ENCODE data around the gene UBE2I. TPM values are rescaled to one million over a fixed set of nuclear protein-coding genes. Genes with fewer than 3 reads are reported as not detected.

The UBE2I gene
- total RNA-seq, 1 donor from 2014 or later, result 256 TPM

DNA sequence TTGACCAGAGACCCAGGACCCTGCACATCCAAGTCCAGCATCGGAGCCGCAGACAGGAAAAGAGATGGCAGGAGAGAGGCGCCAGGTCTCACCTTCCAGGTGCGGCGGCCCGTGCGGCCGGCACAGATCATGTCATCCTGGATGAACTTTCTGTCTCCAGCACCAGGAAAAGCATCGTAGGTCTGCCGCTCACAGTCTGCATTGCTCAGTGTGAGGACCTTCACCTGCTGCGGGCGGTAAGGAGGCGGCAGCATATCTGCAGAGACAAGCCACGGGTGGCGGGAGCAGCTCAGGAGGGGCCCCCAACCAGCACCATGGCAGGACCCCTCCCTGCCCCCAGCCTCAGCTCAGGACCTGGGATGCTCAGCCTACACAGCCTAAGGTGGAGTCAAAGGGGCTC lies 35.6 kb upstream of the UBE2I start:
- peaks cover 7% of the 10 kb centered on the region for H3K27me3 Mint-ChIP-seq (ENCODE audit: unreplicated experiment)
- H3K4me3 Mint-ChIP-seq (ENCODE audit: unreplicated experiment), result no peak overlapping the region
- TF ChIP-seq, protein P1, sequence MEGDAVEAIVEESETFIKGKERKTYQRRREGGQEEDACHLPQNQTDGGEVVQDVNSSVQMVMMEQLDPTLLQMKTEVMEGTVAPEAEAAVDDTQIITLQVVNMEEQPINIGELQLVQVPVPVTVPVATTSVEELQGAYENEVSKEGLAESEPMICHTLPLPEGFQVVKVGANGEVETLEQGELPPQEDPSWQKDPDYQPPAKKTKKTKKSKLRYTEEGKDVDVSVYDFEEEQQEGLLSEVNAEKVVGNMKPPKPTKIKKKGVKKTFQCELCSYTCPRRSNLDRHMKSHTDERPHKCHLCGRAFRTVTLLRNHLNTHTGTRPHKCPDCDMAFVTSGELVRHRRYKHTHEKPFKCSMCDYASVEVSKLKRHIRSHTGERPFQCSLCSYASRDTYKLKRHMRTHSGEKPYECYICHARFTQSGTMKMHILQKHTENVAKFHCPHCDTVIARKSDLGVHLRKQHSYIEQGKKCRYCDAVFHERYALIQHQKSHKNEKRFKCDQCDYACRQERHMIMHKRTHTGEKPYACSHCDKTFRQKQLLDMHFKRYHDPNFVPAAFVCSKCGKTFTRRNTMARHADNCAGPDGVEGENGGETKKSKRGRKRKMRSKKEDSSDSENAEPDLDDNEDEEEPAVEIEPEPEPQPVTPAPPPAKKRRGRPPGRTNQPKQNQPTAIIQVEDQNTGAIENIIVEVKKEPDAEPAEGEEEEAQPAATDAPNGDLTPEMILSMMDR (IDR thresholded peaks at IDR 0.05; ENCODE audit: partially characterized antibody, unreplicated experiment), result no peak
- H3K36me3 Mint-ChIP-seq (ENCODE audit: unreplicated experiment), result no peaks in the 10 kb centered on the region
- DNase-seq, result no peak
- peaks cover 12% of the 10 kb centered on the region for H3K9me3 Mint-ChIP-seq (ENCODE audit: unreplicated experiment)
- H3K27ac Mint-ChIP-seq (ENCODE audit: unreplicated experiment), result no peak overlapping the region
- H3K4me1 Mint-ChIP-seq (ENCODE audit: low read depth, unreplicated experiment), result peaks cover 5% of the 10 kb centered on the region

DNA sequence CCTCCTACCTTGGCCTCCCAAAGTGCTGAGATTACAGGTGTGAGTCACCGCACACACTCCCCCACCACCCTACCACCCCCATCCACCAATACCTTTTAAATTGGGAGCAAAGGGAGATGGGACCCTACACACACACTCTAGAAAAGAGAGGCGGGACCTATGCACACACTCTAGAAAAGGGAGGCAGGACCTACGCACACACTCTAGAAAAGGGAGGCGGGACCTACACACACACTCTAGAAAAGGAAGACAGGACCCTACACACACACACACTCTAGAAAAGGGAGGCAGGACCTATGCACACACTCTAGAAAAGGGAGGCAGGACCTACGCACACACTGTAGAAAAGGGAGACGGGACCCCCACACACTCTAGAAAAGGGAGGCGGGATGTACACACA lies 34.7 kb upstream of the UBE2I start:
- H3K4me1 Mint-ChIP-seq (ENCODE audit: low read depth, unreplicated experiment), result peaks cover 5% of the 10 kb centered on the region
- H3K9me3 Mint-ChIP-seq (ENCODE audit: unreplicated experiment), result peaks cover 10% of the 10 kb centered on the region
- H3K4me3 Mint-ChIP-seq (ENCODE audit: unreplicated experiment), result no peak overlapping the region
- DNase-seq, result no peak
- TF ChIP-seq, protein P1 (IDR thresholded peaks at IDR 0.05; ENCODE audit: partially characterized antibody, unreplicated experiment), result no peak
- H3K27me3 Mint-ChIP-seq (ENCODE audit: unreplicated experiment), result peaks cover 7% of the 10 kb centered on the region
- no peaks in the 10 kb centered on the region for H3K36me3 Mint-ChIP-seq (ENCODE audit: unreplicated experiment)
- H3K27ac Mint-ChIP-seq (ENCODE audit: unreplicated experiment), result no peak overlapping the region

DNA sequence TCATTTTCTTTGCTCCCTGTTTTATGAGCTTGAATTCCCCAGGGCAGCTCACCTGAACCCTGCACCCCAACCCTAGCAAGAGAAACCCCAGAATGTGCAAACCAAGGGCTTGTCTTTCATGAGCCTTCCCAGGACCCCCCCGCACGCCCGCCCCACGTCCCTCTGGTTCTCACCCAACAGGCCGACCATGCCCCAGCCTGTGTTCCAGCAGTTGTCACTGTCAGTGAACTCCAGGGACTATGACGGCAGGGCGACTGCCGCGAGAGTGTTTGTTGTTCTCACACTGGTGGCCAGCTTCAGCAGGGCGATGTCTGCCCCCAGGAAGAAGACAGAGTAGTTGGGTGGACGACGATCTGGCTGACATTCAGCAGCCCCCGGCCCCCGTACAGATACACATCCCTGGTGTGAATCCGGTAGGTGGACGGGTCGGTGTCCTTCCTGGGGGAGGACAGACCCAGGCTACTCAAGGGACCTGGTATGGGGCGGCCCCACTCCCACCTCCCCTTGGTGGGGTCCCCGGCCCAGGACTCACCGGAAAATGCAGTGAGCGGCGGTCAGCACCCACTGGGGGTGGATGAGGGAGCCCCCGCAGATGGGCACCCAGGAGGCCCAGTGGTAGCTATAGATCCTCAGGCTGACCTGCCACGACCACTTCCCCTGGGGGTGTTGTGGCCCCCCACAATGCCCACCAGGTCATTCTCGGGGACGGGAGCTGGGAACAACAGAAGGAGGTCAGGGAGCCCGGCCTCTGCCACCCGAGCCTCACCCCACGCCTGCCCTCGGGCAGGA lies 33.5 kb upstream of the UBE2I start:
- TF ChIP-seq, protein P1 (IDR thresholded peaks at IDR 0.05; ENCODE audit: partially characterized antibody, unreplicated experiment), result no peak
- Mint-ChIP-seq H3K9me3 (ENCODE audit: unreplicated experiment) (peaks cover 10% of the 10 kb centered on the region), H3K27ac (ENCODE audit: unreplicated experiment) (no peak overlapping the region), H3K36me3 (ENCODE audit: unreplicated experiment) (no peaks in the 10 kb centered on the region), H3K27me3 (ENCODE audit: unreplicated experiment) (peaks cover 5% of the 10 kb centered on the region), H3K4me1 (ENCODE audit: low read depth, unreplicated experiment) (peaks cover 5% of the 10 kb centered on the region), H3K4me3 (ENCODE audit: unreplicated experiment) (no peak overlapping the region)
- no peak for DNase-seq

DNA sequence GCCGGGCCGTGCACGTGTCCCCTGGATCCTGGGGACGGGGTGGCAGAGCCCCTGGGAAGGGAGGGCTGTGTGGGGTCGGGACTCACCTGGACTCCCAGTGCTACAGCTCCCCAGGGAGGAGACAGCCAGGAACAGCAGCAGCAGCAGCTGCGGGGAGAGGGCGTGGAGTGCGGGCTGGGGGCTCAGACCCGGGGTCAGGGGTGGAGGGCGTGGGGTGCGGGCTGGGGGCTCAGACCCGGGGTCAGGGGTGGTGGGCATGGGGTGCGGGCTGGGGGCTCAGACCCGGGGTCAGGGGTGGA lies 32.9 kb upstream of the UBE2I start:
- Mint-ChIP-seq H3K36me3 (ENCODE audit: unreplicated experiment) (no peaks in the 10 kb centered on the region), H3K4me1 (ENCODE audit: low read depth, unreplicated experiment) (peaks cover 5% of the 10 kb centered on the region), H3K4me3 (ENCODE audit: unreplicated experiment) (no peak overlapping the region), H3K27me3 (ENCODE audit: unreplicated experiment) (peaks cover 5% of the 10 kb centered on the region), H3K9me3 (ENCODE audit: unreplicated experiment) (peaks cover 10% of the 10 kb centered on the region), H3K27ac (ENCODE audit: unreplicated experiment) (no peak overlapping the region)
- TF ChIP-seq, protein P1 (IDR thresholded peaks at IDR 0.05; ENCODE audit: partially characterized antibody, unreplicated experiment), result no peak
- DNase-seq, result no peak

DNA sequence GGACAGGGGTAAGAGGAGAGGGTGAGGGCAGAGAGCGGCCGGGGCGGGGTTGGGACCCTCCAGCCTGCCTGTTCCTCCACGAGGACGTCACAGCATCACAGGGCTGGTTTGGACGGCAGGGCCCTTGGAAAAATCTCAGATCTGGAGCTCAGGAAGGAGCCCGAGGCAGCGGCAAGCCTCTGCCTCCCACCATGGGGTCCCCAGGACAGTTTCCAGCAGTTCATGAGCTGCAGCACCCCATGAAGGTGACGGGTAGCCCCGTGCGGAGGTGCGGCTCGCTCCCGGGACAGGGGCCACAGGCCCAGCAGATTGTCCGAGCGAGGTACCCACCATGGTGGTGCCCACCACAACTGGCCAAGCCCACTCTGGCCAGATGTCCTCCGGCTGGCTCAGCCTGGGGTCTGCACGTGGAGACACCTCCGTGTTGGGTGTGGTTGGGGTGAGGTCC lies 32.3 kb upstream of the UBE2I start:
- H3K4me1 Mint-ChIP-seq (ENCODE audit: low read depth, unreplicated experiment), result peaks cover 5% of the 10 kb centered on the region
- DNase-seq, result no peak
- H3K27me3 Mint-ChIP-seq (ENCODE audit: unreplicated experiment), result peaks cover 5% of the 10 kb centered on the region
- H3K36me3 Mint-ChIP-seq (ENCODE audit: unreplicated experiment), result no peaks in the 10 kb centered on the region
- H3K4me3 Mint-ChIP-seq (ENCODE audit: unreplicated experiment), result no peak overlapping the region
- H3K9me3 Mint-ChIP-seq (ENCODE audit: unreplicated experiment), result peaks cover 10% of the 10 kb centered on the region
- TF ChIP-seq, protein P1 (IDR thresholded peaks at IDR 0.05; ENCODE audit: partially characterized antibody, unreplicated experiment), result no peak
- no peak overlapping the region for H3K27ac Mint-ChIP-seq (ENCODE audit: unreplicated experiment)
